Endothelial cell (in vitro differentiated cells): ENCODE data around the gene AGO3. TPM values are rescaled to one million over a fixed set of nuclear protein-coding genes. Genes with fewer than 3 reads are reported as not detected.

Experiments
- DNase-seq: peaks from one replicate; pipeline ENCODE4 v3.0.0; 2021; ENCODE audit warnings: low spot score
- H3K27ac Mint-ChIP-seq: one replicate; pipeline ENCODE4 v1.8.0; 2021; ENCODE audit warnings: mixed read lengths, inconsistent platforms; ENCODE audit not compliant: unreplicated experiment
- H3K27me3 Mint-ChIP-seq: one replicate; pipeline ENCODE4 v1.8.0; 2021; ENCODE audit warnings: mild to moderate bottlenecking, moderate library complexity, mixed read lengths, inconsistent platforms; ENCODE audit not compliant: unreplicated experiment
- H3K36me3 Mint-ChIP-seq: one replicate; pipeline ENCODE4 v1.8.0; 2021; ENCODE audit warnings: mild to moderate bottlenecking, low read depth, mixed read lengths, inconsistent platforms; ENCODE audit not compliant: unreplicated experiment
- H3K4me1 Mint-ChIP-seq: one replicate; pipeline ENCODE4 v1.8.0; 2021; ENCODE audit warnings: mild to moderate bottlenecking, mixed read lengths, inconsistent platforms; ENCODE audit not compliant: unreplicated experiment
- H3K4me3 Mint-ChIP-seq: one replicate; pipeline ENCODE4 v1.8.0; 2021; ENCODE audit warnings: mild to moderate bottlenecking, mixed read lengths, inconsistent platforms; ENCODE audit not compliant: unreplicated experiment
- H3K9me3 Mint-ChIP-seq: one replicate; pipeline ENCODE4 v1.8.0; 2021; ENCODE audit warnings: mixed read lengths, inconsistent platforms; ENCODE audit not compliant: unreplicated experiment
- total RNA-seq: library from RNA; stranded (reverse); fragmentation: NEBNext Ultra II Directional; extraction: Animal tissue kit (Norgen Biotek cat#: 25700); gene quantifications from one replicate; pipeline ENCODE4 v1.2.1, GENCODE V29; 2021; ENCODE audit not compliant: unreplicated experiment
- TF ChIP-seq, protein P1 (sequence below): fragments of 200-600 bp; sonication (generic); IDR thresholded peaks from one replicate; pipeline ENCODE4 v1.5.0; 2021; ENCODE audit warnings: antibody characterized with exemption; ENCODE audit not compliant: unreplicated experiment

AGO3 gene
- total RNA-seq, 1 donor from 2014 or later, result 25.9 TPM

DNA sequence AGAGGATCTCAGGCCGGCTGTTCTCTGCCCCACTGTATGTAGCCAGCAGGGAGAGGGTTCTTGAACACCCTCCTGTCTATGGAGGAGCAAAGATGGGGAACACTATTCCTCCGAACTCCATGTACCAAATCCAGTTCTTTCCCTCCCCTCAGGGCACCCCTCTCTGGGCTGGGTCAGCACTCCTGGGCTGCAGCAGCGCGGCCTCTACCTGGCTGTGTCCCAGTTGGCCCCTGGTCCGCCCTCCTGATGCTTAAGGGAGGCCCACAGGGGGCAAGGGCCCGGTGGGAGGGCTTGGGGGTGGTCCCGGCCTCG is 157.3 kb downstream of the AGO3 start:
- no peak overlapping the region for H3K4me3 Mint-ChIP-seq
- no peak overlapping the region for H3K27ac Mint-ChIP-seq
- peaks cover 10% of the 10 kb centered on the region for H3K36me3 Mint-ChIP-seq
- TF ChIP-seq, protein P1, sequence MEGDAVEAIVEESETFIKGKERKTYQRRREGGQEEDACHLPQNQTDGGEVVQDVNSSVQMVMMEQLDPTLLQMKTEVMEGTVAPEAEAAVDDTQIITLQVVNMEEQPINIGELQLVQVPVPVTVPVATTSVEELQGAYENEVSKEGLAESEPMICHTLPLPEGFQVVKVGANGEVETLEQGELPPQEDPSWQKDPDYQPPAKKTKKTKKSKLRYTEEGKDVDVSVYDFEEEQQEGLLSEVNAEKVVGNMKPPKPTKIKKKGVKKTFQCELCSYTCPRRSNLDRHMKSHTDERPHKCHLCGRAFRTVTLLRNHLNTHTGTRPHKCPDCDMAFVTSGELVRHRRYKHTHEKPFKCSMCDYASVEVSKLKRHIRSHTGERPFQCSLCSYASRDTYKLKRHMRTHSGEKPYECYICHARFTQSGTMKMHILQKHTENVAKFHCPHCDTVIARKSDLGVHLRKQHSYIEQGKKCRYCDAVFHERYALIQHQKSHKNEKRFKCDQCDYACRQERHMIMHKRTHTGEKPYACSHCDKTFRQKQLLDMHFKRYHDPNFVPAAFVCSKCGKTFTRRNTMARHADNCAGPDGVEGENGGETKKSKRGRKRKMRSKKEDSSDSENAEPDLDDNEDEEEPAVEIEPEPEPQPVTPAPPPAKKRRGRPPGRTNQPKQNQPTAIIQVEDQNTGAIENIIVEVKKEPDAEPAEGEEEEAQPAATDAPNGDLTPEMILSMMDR, result no peak
- no peaks in the 10 kb centered on the region for H3K9me3 Mint-ChIP-seq
- peaks cover 10% of the 10 kb centered on the region for H3K4me1 Mint-ChIP-seq
- H3K27me3 Mint-ChIP-seq, result peaks cover 20% of the 10 kb centered on the region
- no peak for DNase-seq

DNA sequence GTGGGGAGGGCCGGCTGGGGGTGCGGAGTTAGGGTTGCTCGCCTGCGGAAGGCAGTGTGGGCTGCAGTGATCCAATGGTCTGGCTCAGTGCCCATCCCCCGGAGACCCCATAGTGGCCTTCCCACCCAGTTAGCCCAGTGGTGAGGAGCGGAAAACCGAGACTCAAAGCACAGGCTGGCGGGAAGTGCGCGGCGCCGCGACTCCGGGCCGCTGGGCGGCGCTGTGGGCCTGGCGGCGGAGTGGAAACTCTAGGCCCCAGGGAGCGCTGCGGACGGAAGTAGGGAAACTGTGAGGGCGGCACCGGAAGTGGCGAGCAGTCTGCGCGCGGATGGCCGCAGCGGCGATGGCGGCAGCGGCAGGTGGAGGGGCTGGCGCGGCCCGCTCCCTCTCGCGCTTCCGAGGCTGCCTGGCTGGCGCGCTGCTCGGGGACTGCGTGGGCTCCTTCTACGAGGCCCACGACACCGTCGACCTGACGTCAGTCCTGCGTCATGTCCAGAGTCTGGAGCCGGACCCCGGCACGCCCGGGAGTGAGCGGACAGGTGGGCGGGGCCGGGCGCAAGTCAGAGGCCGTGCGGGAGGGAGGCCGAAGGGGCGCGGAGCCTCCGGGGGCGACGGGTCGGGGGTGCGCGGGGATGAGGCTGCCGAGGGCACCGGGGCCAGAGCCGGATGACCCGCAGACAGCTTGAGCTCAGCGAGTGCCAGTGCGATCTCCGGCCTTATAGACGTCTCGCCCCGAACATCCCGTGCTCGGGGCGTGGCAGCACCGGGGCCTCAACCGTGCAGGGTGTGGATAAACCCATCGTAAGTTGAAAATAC is 157.9 kb downstream of the AGO3 start, which contains the start of gene ADPRS:
TSS of gene ADPRS (plus strand) at position 316 of the 816 bp plus-strand sequence. CDS start at position 329, 13 bp downstream.
- Mint-ChIP-seq H3K4me1 (peaks cover 10% of the 10 kb centered on the region), H3K27ac (peak within 1 kb of the TSS; percentile 91), H3K9me3 (no peaks in the 10 kb centered on the region), H3K27me3 (peaks cover 18% of the 10 kb centered on the region), H3K4me3 (peak within 1 kb of the TSS; percentile 98), H3K36me3 (peaks cover 10% of the 10 kb centered on the region)
- peak; percentile 93 for DNase-seq
- TF ChIP-seq, protein P1, result peak; percentile 96

DNA sequence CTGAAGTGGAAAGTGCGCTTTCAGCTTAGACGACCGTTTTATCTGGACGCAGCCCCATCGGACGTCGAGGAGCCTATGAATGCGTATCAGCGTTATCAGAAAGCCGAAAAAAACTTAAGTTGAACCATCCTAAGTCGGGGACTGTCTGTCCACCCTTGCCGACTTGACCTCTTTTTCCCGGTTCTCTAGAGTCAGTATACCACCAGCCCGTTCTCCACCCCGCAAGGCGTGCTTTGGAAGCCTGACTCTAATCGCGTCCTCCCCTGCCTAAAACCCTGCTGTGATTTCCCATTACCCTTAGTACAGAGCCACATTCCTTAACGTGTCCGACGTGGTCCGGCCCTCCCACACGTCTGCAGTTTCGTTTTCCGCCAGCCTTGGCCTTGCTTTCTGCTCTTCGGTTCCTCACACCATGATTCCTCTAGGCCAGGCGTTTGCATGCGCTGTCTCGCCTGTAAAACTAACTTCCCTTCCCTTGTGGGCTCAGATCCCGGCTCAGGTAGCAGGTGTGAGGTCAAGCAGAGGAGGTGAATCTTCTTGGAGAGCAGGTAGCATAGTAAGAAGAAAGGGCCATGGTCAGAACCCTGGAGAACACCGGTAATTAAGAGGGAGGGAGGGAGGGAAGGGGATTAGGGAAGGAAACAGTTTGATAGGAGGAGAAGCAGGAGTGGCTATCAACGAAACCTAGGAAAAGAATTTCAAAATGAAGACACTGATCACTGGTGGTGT is 158.7 kb downstream of the AGO3 start:
- TF ChIP-seq, protein P1, result no peak
- peaks cover 10% of the 10 kb centered on the region for H3K36me3 Mint-ChIP-seq
- DNase-seq, result no peak
- H3K9me3 Mint-ChIP-seq, result no peaks in the 10 kb centered on the region
- H3K4me1 Mint-ChIP-seq, result peaks cover 10% of the 10 kb centered on the region
- H3K27me3 Mint-ChIP-seq, result peaks cover 18% of the 10 kb centered on the region
- H3K4me3 Mint-ChIP-seq, result peak overlapping the region; percentile 98
- H3K27ac Mint-ChIP-seq, result peak overlapping the region; percentile 91

- no peak for DNase-seq
- Mint-ChIP-seq H3K27ac (no peak overlapping the region), H3K27me3 (peaks cover 18% of the 10 kb centered on the region)
Measured at GRCh38 chr1:36091141-36091540, 160.2 kb downstream of the AGO3 start.

More at GRCh38 chr1:36091141-36091540, 160.2 kb downstream of the AGO3 start:
- Mint-ChIP-seq H3K36me3 (peaks cover 10% of the 10 kb centered on the region), H3K9me3 (no peaks in the 10 kb centered on the region), H3K4me1 (peaks cover 10% of the 10 kb centered on the region), H3K4me3 (no peak overlapping the region)
- TF ChIP-seq, protein P1, result no peak
